HCT116 (cell line): ENCODE results near the gene ADM2. TPM values are rescaled to one million over a fixed set of nuclear protein-coding genes. Genes with fewer than 3 reads are reported as not detected.
"Not testable (repeated sequence)": the region's sequence is repeated elsewhere in the genome, so short reads cannot be mapped to it uniquely, and the experiment has no call there.

Source experiments
- ATAC-seq: fragments of 200-7000 bp; cut with Tn5 transposase; 2 replicates; pipeline ENCODE4 v1.9.1; 2020; ENCODE audit warnings: mild to moderate bottlenecking, moderate library complexity
- BruUV-seq: library from RNA; stranded (reverse); fragments of 400-500 nt; replicated peaks from 2 replicates; lab custom pipeline; 2021; lab: Mats Ljungman, UMichigan
- CTCF ChIA-PET: fragments of 300-600 bp; sonication (Branson Sonifier 250); formaldehyde crosslinking; loops from one replicate; lab custom pipeline; 2021; ENCODE audit warnings: antibody characterized with exemption; lab: Charles Lee
- POLR2A ChIA-PET: fragments of 300-600, 350-600 bp; sonication (Branson Sonifier 250); formaldehyde crosslinking; loops from one replicate; lab custom pipeline; 2021; ENCODE audit warnings: antibody characterized with exemption; lab: Charles Lee
- RAD21 ChIA-PET, 2 experiments: fragments of 300-600 bp; sonication (Branson Sonifier 250); formaldehyde crosslinking; loops; one replicate each; lab custom pipeline; 2023; ENCODE audit warnings: low total read pairs in 2 of 2; ENCODE audit not compliant: uncharacterized antibody in 2 of 2, unreplicated experiment in 2 of 2, low non-redundant PET in 1 of 2; lab: Charles Lee
- DNase-seq: peaks from one replicate; pipeline ENCODE4 v3.0.0-alpha.2; 2010; ENCODE audit warnings: low read depth, low spot score
- H2AFZ ChIP-seq: fragments of 200-600 bp; shearing (Covaris generic), sonication (generic); 2 replicates; pipeline ENCODE4 v1.6.1; 2017; ENCODE audit warnings: low read depth, mixed run types, mixed read lengths, antibody characterized with exemption, low read length; ENCODE audit not compliant: poor library complexity, severe bottlenecking
- H3K27ac ChIP-seq: 2 replicates; pipeline ENCODE4 v1.5.1; 2012; ENCODE audit warnings: low read depth, low read length
- H3K27me3 ChIP-seq: fragments of 200-600 bp; sonication (generic); 2 replicates; pipeline ENCODE4 v1.6.1; 2016; ENCODE audit warnings: mixed run types, low read length, mixed read lengths; ENCODE audit not compliant: insufficient read depth
- H3K36me3 ChIP-seq, 2 experiments: fragments of 200-500 bp in 1 of 2; fragments of 200-600 bp in 1 of 2; sonication (Bioruptor generic) in 1 of 2; sonication (generic) in 1 of 2; 2 replicates each; pipeline versions ENCODE4 v1.5.1 to v1.6.1; 2014 to 2016; ENCODE audit warnings: low read length in 2 of 2, inconsistent platforms in 1 of 2, mixed read lengths in 1 of 2, mixed run types in 1 of 2; ENCODE audit not compliant: insufficient read depth in 2 of 2, control insufficient read depth in 1 of 2
- H3K4me1 ChIP-seq, 2 experiments: fragments of 200-600 bp in 1 of 2; sonication (generic) in 1 of 2; 2 replicates each; pipeline versions ENCODE4 v1.5.1 to v1.6.1; 2012 to 2017; ENCODE audit warnings: low read length in 2 of 2, inconsistent platforms in 1 of 2, mild to moderate bottlenecking in 1 of 2, mixed read lengths in 1 of 2, mixed run types in 1 of 2, moderate library complexity in 1 of 2; ENCODE audit not compliant: insufficient read depth in 2 of 2, control insufficient read depth in 1 of 2
- H3K4me2 ChIP-seq: fragments of 200-600 bp; sonication (generic); 2 replicates; pipeline ENCODE4 v1.6.1; 2017; ENCODE audit warnings: mixed run types, low read length, mixed read lengths
- H3K4me3 ChIP-seq, 2 experiments: fragments of 200-600 bp in 1 of 2; sonication (generic) in 1 of 2; replicated peaks in 1 of 2; 2 replicates each; pipeline ENCODE4 v1.5.1; 2011 to 2016; ENCODE audit warnings: low read length in 2 of 2, control low read depth in 1 of 2, low read depth in 1 of 2, mild to moderate bottlenecking in 1 of 2, mixed read lengths in 1 of 2, mixed run types in 1 of 2
- H3K79me2 ChIP-seq: fragments of 200-600 bp; sonication (generic); 2 replicates; pipeline ENCODE4 v1.6.1; 2017; ENCODE audit warnings: mild to moderate bottlenecking, mixed run types, low read length, moderate library complexity, mixed read lengths; ENCODE audit not compliant: insufficient read depth
- H3K9ac ChIP-seq: fragments of 200-600 bp; sonication (generic); 2 replicates; pipeline ENCODE4 v1.6.1; 2016; ENCODE audit warnings: low read length, mixed read lengths
- H3K9me2 ChIP-seq: fragments of 200-600 bp; sonication (generic), shearing (Covaris generic); 2 replicates; pipeline ENCODE4 v1.6.1; 2017; ENCODE audit warnings: mixed run types, mild to moderate bottlenecking, moderate library complexity; ENCODE audit not compliant: insufficient read depth
- H3K9me3 ChIP-seq, 2 experiments: fragments of 200-500 bp in 1 of 2; fragments of 200-600 bp in 1 of 2; sonication (Bioruptor generic) in 1 of 2; sonication (generic) in 1 of 2; 2 replicates each; pipeline ENCODE4 v1.6.1; 2014 to 2017; ENCODE audit warnings: low read length in 2 of 2, mixed read lengths in 2 of 2, inconsistent platforms in 1 of 2, low read depth in 1 of 2, mild to moderate bottlenecking in 1 of 2, mixed run types in 1 of 2, moderate library complexity in 1 of 2; ENCODE audit not compliant: control insufficient read depth in 1 of 2, insufficient read depth in 1 of 2
- H4K20me1 ChIP-seq: fragments of 200-600 bp; sonication (generic), shearing (Covaris generic); 2 replicates; pipeline ENCODE4 v1.6.1; 2017; ENCODE audit warnings: mixed run types, mild to moderate bottlenecking, moderate library complexity; ENCODE audit not compliant: insufficient read depth
- CBX3 ChIP-seq: IDR thresholded peaks from 2 replicates; pipeline ENCODE4 v1.6.1; 2012; ENCODE audit warnings: low read depth
- CEBPB ChIP-seq: IDR thresholded peaks from 2 replicates; pipeline ENCODE4 v1.6.1; 2012; ENCODE audit warnings: low read depth
- CTCF ChIP-seq, 3 experiments: fragments of 200-600 bp in 1 of 3; sonication (generic) in 1 of 3; IDR thresholded peaks in 2 of 3; conservative IDR thresholded peaks in 1 of 3; 2 replicates each; pipeline ENCODE4 v1.5.1; 2012 to 2017; ENCODE audit warnings: low read depth in 2 of 3, low read length in 2 of 3, antibody characterized with exemption in 1 of 3, borderline replicate concordance in 1 of 3, control low read depth in 1 of 3, mild to moderate bottlenecking in 1 of 3, mixed read lengths in 1 of 3, mixed run types in 1 of 3, moderate library complexity in 1 of 3; ENCODE audit not compliant: insufficient read depth in 1 of 3
- ELF1 ChIP-seq: IDR thresholded peaks from 2 replicates; pipeline ENCODE4 v1.6.1; 2012; ENCODE audit warnings: low read depth, borderline replicate concordance
- FOSL1 ChIP-seq: IDR thresholded peaks from 2 replicates; pipeline ENCODE4 v1.6.1; 2012; ENCODE audit warnings: low read depth
- POLR2AphosphoS5 ChIP-seq: IDR thresholded peaks from 2 replicates; pipeline ENCODE4 v1.6.1; 2011; ENCODE audit warnings: mild to moderate bottlenecking, low read depth, low read length, moderate library complexity
- SIN3A ChIP-seq: IDR thresholded peaks from 2 replicates; pipeline ENCODE4 v1.6.1; 2012; ENCODE audit warnings: low read depth
- SP1 ChIP-seq: IDR thresholded peaks from 2 replicates; pipeline ENCODE4 v1.6.1; 2012; ENCODE audit warnings: low read depth
- intact Hi-C: fragments of 100-400 bp; cut with micrococcal nuclease; formaldehyde crosslinking; loops from 2 replicates; pipeline ENCODE4 v1.10.0; 2022
- total RNA-seq: library from RNA; stranded (reverse); gene quantifications from one replicate; pipeline ENCODE4 v1.2.1, GENCODE V29; 2021; ENCODE audit not compliant: unreplicated experiment
- TF ChIP-seq, protein P1 (sequence below): IDR thresholded peaks from 2 replicates; pipeline ENCODE4 v1.6.1; 2011; ENCODE audit warnings: mild to moderate bottlenecking, low read length, moderate library complexity; ENCODE audit not compliant: insufficient replicate concordance; ENCODE audit errors: extremely low read depth

Gene ADM2
- total RNA-seq, 1 experiment from 2014 or later, result 12.8 TPM

- H3K27ac ChIP-seq, result no peak overlapping the region
- no peaks in the 10 kb centered on the region for H3K9me3 ChIP-seq
- no peaks in the 10 kb centered on the region for H3K27me3 ChIP-seq
- POLR2A ChIA-PET, result no interaction called here
- CTCF ChIA-PET, result no interaction called here
- DNase-seq, result no peak
- peaks cover 7 to 36% of the 10 kb centered on the region in 2 experiments; a peak in 3 of 4 replicates for H3K36me3 ChIP-seq
- no peak overlapping the region for H3K4me2 ChIP-seq
- no peak for ATAC-seq
- RAD21 ChIA-PET, result no interaction called here
- intact Hi-C loops, result no loop called here
- no peak overlapping the region for H3K4me3 ChIP-seq
- no peaks in the 10 kb centered on the region for H3K9me2 ChIP-seq
- H3K9ac ChIP-seq, result no peak overlapping the region
- H3K4me1 ChIP-seq, result peaks cover 2 to 6% of the 10 kb centered on the region in 2 experiments; a peak in 2 of 4 replicates
- peaks cover 48% of the 10 kb centered on the region for H3K79me2 ChIP-seq
- H4K20me1 ChIP-seq, result no peaks in the 10 kb centered on the region
- TF ChIP-seq CBX3, result no peak
- no TSS peak for BruUV-seq
- H2AFZ ChIP-seq, result no peak overlapping the region
Observed at GRCh38 chr22:50519151-50519550, 37.8 kb downstream of the ADM2 start.

DNA sequence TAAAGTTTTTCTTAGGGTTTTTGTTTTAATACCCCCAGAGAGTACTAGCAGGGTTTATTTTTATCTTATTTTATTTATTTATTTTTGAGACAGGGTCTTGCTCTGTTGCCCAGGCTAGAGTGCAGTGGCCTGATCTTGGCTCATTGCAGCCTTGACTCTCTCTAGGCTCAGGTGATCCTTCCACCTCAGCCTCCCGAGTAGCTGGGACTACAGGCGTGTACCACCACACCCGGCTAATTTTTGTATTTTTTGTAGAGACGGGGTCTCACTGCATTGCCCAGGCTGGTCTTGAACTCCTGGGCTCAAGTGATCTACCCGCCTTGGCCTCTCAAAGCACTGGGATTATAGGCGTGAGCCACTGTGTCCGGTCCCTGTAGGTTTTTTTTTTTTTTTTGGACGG, 38.8 kb downstream of the ADM2 start:
- H3K9me3 ChIP-seq, H3K9me2 ChIP-seq, DNase-seq, H3K27me3 ChIP-seq, POLR2A ChIA-PET, RAD21 ChIA-PET, H2AFZ ChIP-seq, H3K4me3 ChIP-seq, BruUV-seq, CTCF ChIA-PET, H3K4me2 ChIP-seq, ATAC-seq, intact Hi-C loops, H4K20me1 ChIP-seq, H3K27ac ChIP-seq, H3K9ac ChIP-seq: not testable (repeated sequence)
- H3K4me1 ChIP-seq, result peaks cover 6 to 16% of the 10 kb centered on the region in 2 experiments; a peak in 3 of 4 replicates
- H3K36me3 ChIP-seq, result peaks cover 7 to 36% of the 10 kb centered on the region in 2 experiments; a peak in 3 of 4 replicates
- peaks cover 48% of the 10 kb centered on the region for H3K79me2 ChIP-seq

GRCh38 chr22:50520826-50521453, 39.6 kb downstream of the ADM2 start:
- Histone ChIP-seq H3K9ac (no peak overlapping the region), H3K4me1 (peaks cover 6 to 18% of the 10 kb centered on the region in 2 experiments; a peak in 3 of 4 replicates), H3K4me2 (no peak overlapping the region), H3K9me3 (no peaks in the 10 kb centered on the region), H4K20me1 (no peaks in the 10 kb centered on the region), H3K27me3 (no peaks in the 10 kb centered on the region), H3K4me3 (no peak overlapping the region), H2AFZ (no peak overlapping the region), H3K79me2 (peaks cover 44% of the 10 kb centered on the region), H3K27ac (no peak overlapping the region), H3K36me3 (peaks cover 7 to 36% of the 10 kb centered on the region in 2 experiments; a peak in 3 of 4 replicates), H3K9me2 (no peaks in the 10 kb centered on the region)
- intact Hi-C loops, result no loop called here
- CTCF ChIA-PET, result no interaction called here
- no TSS peak for BruUV-seq
- DNase-seq, result no peak
- POLR2A ChIA-PET, result no interaction called here
- no peak for ATAC-seq
- RAD21 ChIA-PET, result no interaction called here
- TF ChIP-seq SIN3A (no peak), FOSL1 (no peak), ELF1 (no peak), POLR2AphosphoS5 (no peak), CTCF (IDR thresholded peaks at IDR 0.05 in 2 of 3, conservative IDR thresholded peaks at IDR 0.05 in 1 of 3; ENCODE audit: borderline replicate concordance in 1 of 3, insufficient read depth in 1 of 3, low read depth in 2 of 3, low read length in 2 of 3) (no peak), SP1 (no peak), CEBPB (no peak)
- TF ChIP-seq, protein P1, sequence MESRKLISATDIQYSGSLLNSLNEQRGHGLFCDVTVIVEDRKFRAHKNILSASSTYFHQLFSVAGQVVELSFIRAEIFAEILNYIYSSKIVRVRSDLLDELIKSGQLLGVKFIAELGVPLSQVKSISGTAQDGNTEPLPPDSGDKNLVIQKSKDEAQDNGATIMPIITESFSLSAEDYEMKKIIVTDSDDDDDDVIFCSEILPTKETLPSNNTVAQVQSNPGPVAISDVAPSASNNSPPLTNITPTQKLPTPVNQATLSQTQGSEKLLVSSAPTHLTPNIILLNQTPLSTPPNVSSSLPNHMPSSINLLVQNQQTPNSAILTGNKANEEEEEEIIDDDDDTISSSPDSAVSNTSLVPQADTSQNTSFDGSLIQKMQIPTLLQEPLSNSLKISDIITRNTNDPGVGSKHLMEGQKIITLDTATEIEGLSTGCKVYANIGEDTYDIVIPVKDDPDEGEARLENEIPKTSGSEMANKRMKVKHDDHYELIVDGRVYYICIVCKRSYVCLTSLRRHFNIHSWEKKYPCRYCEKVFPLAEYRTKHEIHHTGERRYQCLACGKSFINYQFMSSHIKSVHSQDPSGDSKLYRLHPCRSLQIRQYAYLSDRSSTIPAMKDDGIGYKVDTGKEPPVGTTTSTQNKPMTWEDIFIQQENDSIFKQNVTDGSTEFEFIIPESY, result no peak
